H9 (cell line): Measurements from ENCODE around the gene SDK2. TPM values are rescaled to one million over a fixed set of nuclear protein-coding genes. Genes with fewer than 3 reads are reported as not detected.
A peak's percentile ranks its signal among the peaks of the same experiment; 100 is the strongest.

Experiments used
- DNase-seq: peaks from one replicate; pipeline ENCODE4 v3.0.0-alpha.2; 2017
- H2AFZ ChIP-seq: one replicate; pipeline ENCODE4 v1.6.1; 2013; ENCODE audit warnings: mild to moderate bottlenecking, low read length, control low read depth, moderate library complexity
- H2AK5ac ChIP-seq: 2 replicates; pipeline ENCODE4 v1.6.1; 2013; ENCODE audit warnings: low read length, control low read depth, mixed read lengths; ENCODE audit not compliant: insufficient read length
- H2BK120ac ChIP-seq: one replicate; pipeline ENCODE4 v1.6.1; 2013; ENCODE audit warnings: low read depth, mild to moderate bottlenecking, low read length, control low read depth, inconsistent platforms; ENCODE audit not compliant: poor library complexity, severe bottlenecking
- H2BK12ac ChIP-seq: 2 replicates; pipeline ENCODE4 v1.6.1; 2013; ENCODE audit warnings: low read length, control low read depth, mixed read lengths, low read depth; ENCODE audit not compliant: insufficient read length
- H2BK15ac ChIP-seq: 2 replicates; pipeline ENCODE4 v1.6.1; 2013; ENCODE audit warnings: low read depth, low read length, control low read depth
- H2BK20ac ChIP-seq: one replicate; pipeline ENCODE4 v1.6.1; 2013; ENCODE audit warnings: low read depth, mild to moderate bottlenecking, low read length, control low read depth, inconsistent platforms; ENCODE audit not compliant: poor library complexity, severe bottlenecking
- H2BK5ac ChIP-seq: 2 replicates; pipeline ENCODE4 v1.6.1; 2013; ENCODE audit warnings: low read length, control low read depth, mixed read lengths; ENCODE audit not compliant: insufficient read length
- H3K14ac ChIP-seq: 2 replicates; pipeline ENCODE4 v1.6.1; 2013; ENCODE audit warnings: low read length, control low read depth; ENCODE audit not compliant: insufficient read depth
- H3K18ac ChIP-seq: 2 replicates; pipeline ENCODE4 v1.6.1; 2013; ENCODE audit warnings: low read depth, mild to moderate bottlenecking, mixed read lengths, low read length, control low read depth; ENCODE audit not compliant: insufficient read length
- H3K23ac ChIP-seq: 2 replicates; pipeline ENCODE4 v1.6.1; 2013; ENCODE audit warnings: low read length, control low read depth, mixed read lengths, low read depth; ENCODE audit not compliant: insufficient read length
- H3K23me2 ChIP-seq: 2 replicates; pipeline ENCODE4 v1.6.1; 2013; ENCODE audit warnings: low read depth, mild to moderate bottlenecking, mixed read lengths, low read length, control low read depth; ENCODE audit not compliant: insufficient read length, poor library complexity, severe bottlenecking
- H3K27ac ChIP-seq: 2 replicates; pipeline ENCODE4 v1.5.1; 2013; ENCODE audit warnings: low read length, control low read depth, mixed read lengths, low read depth; ENCODE audit not compliant: insufficient read length
- H3K27me3 ChIP-seq: 2 replicates; pipeline ENCODE4 v1.6.1; 2013; ENCODE audit warnings: low read length, control low read depth, inconsistent platforms; ENCODE audit not compliant: insufficient read depth
- H3K4ac ChIP-seq: 2 replicates; pipeline ENCODE4 v1.6.1; 2013; ENCODE audit warnings: low read depth, mild to moderate bottlenecking, control low read depth, inconsistent platforms, low read length, moderate library complexity
- H3K4me1 ChIP-seq: 2 replicates; pipeline ENCODE4 v1.6.1; 2013; ENCODE audit warnings: low read length, control low read depth, inconsistent platforms; ENCODE audit not compliant: insufficient read depth
- H3K4me2 ChIP-seq: 2 replicates; pipeline ENCODE4 v1.6.1; 2013; ENCODE audit warnings: low read length, control low read depth, mixed read lengths; ENCODE audit not compliant: insufficient read length, insufficient read depth
- H3K56ac ChIP-seq: 2 replicates; pipeline ENCODE4 v1.6.1; 2013; ENCODE audit warnings: low read depth, mild to moderate bottlenecking, mixed read lengths, low read length, control low read depth; ENCODE audit not compliant: insufficient read length
- H3K79me1 ChIP-seq: 2 replicates; pipeline ENCODE4 v1.6.1; 2013; ENCODE audit warnings: low read depth, mild to moderate bottlenecking, moderate library complexity, low read length, control low read depth, inconsistent platforms; ENCODE audit not compliant: insufficient read depth, poor library complexity, severe bottlenecking
- H3K79me2 ChIP-seq: 2 replicates; pipeline ENCODE4 v1.6.1; 2013; ENCODE audit warnings: low read length, control low read depth, inconsistent platforms; ENCODE audit not compliant: insufficient read depth
- H3K9ac ChIP-seq: 2 replicates; pipeline ENCODE4 v1.6.1; 2013; ENCODE audit warnings: low read length, control low read depth, mixed read lengths; ENCODE audit not compliant: insufficient read length; ENCODE audit errors: extremely low read depth
- H3K9me3 ChIP-seq: one replicate; pipeline ENCODE4 v1.6.1; 2013; ENCODE audit warnings: low read depth, low read length, inconsistent platforms; ENCODE audit not compliant: control insufficient read depth
- H3T11ph ChIP-seq: one replicate; pipeline ENCODE4 v1.6.1; 2013; ENCODE audit warnings: mild to moderate bottlenecking, low read length, control low read depth, inconsistent platforms
- H4K20me1 ChIP-seq: one replicate; pipeline ENCODE4 v1.6.1; 2013; ENCODE audit not compliant: control insufficient read depth, insufficient read length, insufficient read depth
- H4K5ac ChIP-seq: 2 replicates; pipeline ENCODE4 v1.6.1; 2013; ENCODE audit warnings: low read depth, mild to moderate bottlenecking, mixed read lengths, low read length, control low read depth; ENCODE audit not compliant: insufficient read length
- H4K8ac ChIP-seq: replicated peaks from 2 replicates; pipeline ENCODE4 v1.6.1; 2013; ENCODE audit warnings: low read length, control low read depth, mixed read lengths, low read depth; ENCODE audit not compliant: insufficient read length
- H4K91ac ChIP-seq: 2 replicates; pipeline ENCODE4 v1.6.1; 2013; ENCODE audit warnings: low read depth, mild to moderate bottlenecking, moderate library complexity, mixed read lengths, low read length, control low read depth; ENCODE audit not compliant: insufficient read length
- H3K27ac Mint-ChIP-seq, 3 experiments: 2 replicates in 2 of 3; 3 replicates in 1 of 3; pipeline ENCODE4 v1.8.0; 2020 to 2021; ENCODE audit warnings: mixed read lengths in 3 of 3, mild to moderate bottlenecking in 1 of 3, moderate library complexity in 1 of 3
- H3K27me3 Mint-ChIP-seq: 2 replicates; pipeline ENCODE4 v1.8.0; 2021; ENCODE audit warnings: low read depth, mild to moderate bottlenecking, moderate library complexity, mixed read lengths
- H3K36me3 Mint-ChIP-seq, 3 experiments: 2 replicates in 2 of 3; 3 replicates in 1 of 3; pipeline ENCODE4 v1.8.0; 2020 to 2021; ENCODE audit warnings: low read depth in 3 of 3, mixed read lengths in 3 of 3; ENCODE audit not compliant: insufficient read depth in 1 of 3
- H3K4me1 Mint-ChIP-seq, 2 experiments: 2 replicates each; pipeline ENCODE4 v1.8.0; 2020; ENCODE audit warnings: mixed read lengths in 2 of 2
- H3K4me3 Mint-ChIP-seq, 2 experiments: 2 replicates in 1 of 2; 3 replicates in 1 of 2; pipeline ENCODE4 v1.8.0; 2020 to 2021; ENCODE audit warnings: mild to moderate bottlenecking in 2 of 2, mixed read lengths in 2 of 2, moderate library complexity in 1 of 2
- H3K9me3 Mint-ChIP-seq, 2 experiments: 2 replicates in 1 of 2; 3 replicates in 1 of 2; pipeline ENCODE4 v1.8.0; 2020; ENCODE audit warnings: mild to moderate bottlenecking in 2 of 2, mixed read lengths in 2 of 2, moderate library complexity in 1 of 2
- WGBS: extraction: QIAGEN DNeasy Blood & Tissue Kit; methylation state at CpG from one replicate; pipeline ENCODE4 v1.1.7; 2013; ENCODE audit warnings: missing lambda C conversion rate, low lambda C conversion rate, mixed read lengths; ENCODE audit not compliant: insufficient read length; ENCODE audit errors: extremely low coverage; 5-methylcytosine and 5-hydroxymethylcytosine counted together
- total RNA-seq: library from RNA; stranded (reverse); gene quantifications from 2 replicates; pipeline ENCODE4 v1.2.1, GENCODE V29; 2021
- TF ChIP-seq, protein P1 (sequence below): fragments of 200-600 bp; sonication (generic); conservative IDR thresholded peaks from 3 replicates; pipeline ENCODE4 v1.8.0; 2021; ENCODE audit warnings: antibody characterized with exemption, mild to moderate bottlenecking

SDK2 gene
- total RNA-seq, 1 experiment from 2014 or later: 9.1 TPM

DNA sequence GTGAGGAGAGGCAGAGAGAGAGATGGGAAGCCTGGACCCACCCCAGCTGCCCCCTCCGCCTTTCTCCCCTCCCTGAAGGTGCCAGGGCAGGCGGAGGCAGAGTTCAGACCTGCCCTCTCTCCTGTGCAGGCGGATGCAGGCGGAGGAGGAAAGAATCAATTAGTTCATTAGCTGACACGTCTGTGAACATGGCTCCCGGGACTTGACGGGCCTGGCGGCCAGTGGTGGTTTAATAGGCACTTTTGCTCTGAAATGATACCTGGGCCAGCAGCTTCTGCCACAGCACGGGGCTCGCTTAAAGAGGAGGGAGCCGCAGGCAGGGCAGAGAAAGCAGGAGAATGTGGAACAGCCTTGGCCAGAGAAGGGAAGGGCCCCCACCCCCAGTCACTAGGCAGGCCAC lies 98.1 kb downstream of the SDK2 start:
- no peak overlapping the region for H2BK20ac ChIP-seq
- TF ChIP-seq, protein P1, sequence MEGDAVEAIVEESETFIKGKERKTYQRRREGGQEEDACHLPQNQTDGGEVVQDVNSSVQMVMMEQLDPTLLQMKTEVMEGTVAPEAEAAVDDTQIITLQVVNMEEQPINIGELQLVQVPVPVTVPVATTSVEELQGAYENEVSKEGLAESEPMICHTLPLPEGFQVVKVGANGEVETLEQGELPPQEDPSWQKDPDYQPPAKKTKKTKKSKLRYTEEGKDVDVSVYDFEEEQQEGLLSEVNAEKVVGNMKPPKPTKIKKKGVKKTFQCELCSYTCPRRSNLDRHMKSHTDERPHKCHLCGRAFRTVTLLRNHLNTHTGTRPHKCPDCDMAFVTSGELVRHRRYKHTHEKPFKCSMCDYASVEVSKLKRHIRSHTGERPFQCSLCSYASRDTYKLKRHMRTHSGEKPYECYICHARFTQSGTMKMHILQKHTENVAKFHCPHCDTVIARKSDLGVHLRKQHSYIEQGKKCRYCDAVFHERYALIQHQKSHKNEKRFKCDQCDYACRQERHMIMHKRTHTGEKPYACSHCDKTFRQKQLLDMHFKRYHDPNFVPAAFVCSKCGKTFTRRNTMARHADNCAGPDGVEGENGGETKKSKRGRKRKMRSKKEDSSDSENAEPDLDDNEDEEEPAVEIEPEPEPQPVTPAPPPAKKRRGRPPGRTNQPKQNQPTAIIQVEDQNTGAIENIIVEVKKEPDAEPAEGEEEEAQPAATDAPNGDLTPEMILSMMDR: no peak
- no peak overlapping the region for H2BK12ac ChIP-seq
- no peaks in the 10 kb centered on the region for H3K9me3 ChIP-seq
- no peak overlapping the region for H4K91ac ChIP-seq
- no peak overlapping the region for H4K5ac ChIP-seq
- H4K8ac ChIP-seq: no peak overlapping the region
- no peak overlapping the region for H2BK15ac ChIP-seq
- no peak overlapping the region for H2BK5ac ChIP-seq
- peaks cover 50 to 80% of the 10 kb centered on the region in 2 experiments for H3K4me1 Mint-ChIP-seq
- H3K4me3 Mint-ChIP-seq: no peak overlapping the region
- no peaks in the 10 kb centered on the region for H3K9me3 Mint-ChIP-seq
- peaks cover 3% of the 10 kb centered on the region; the same call in 1 of the 2 replicates for H3K4me1 ChIP-seq
- no peak for DNase-seq
- H3K4me2 ChIP-seq: no peak overlapping the region
- no peaks in the 10 kb centered on the region for H3K36me3 Mint-ChIP-seq
- no peaks in the 10 kb centered on the region; the same call in 1 of the 2 replicates for H3K27me3 Mint-ChIP-seq
- H3K9ac ChIP-seq: no peak overlapping the region
- no peaks in the 10 kb centered on the region for H4K20me1 ChIP-seq
- H3K14ac ChIP-seq: peak overlapping the region; percentile 41; the same call in 1 of the 2 replicates
- H3K27ac Mint-ChIP-seq: no peak overlapping the region
- WGBS: no CpG with 5 or more reads among the region's 11 CpGs
- no peak overlapping the region for H3K18ac ChIP-seq
- no peak overlapping the region for H3K4ac ChIP-seq
- H2BK120ac ChIP-seq: no peak overlapping the region
- H3K27me3 ChIP-seq: no peaks in the 10 kb centered on the region
- H3K79me2 ChIP-seq: no peaks in the 10 kb centered on the region
- no peak overlapping the region for H3K56ac ChIP-seq
- H3K79me1 ChIP-seq: no peaks in the 10 kb centered on the region
- H3T11ph ChIP-seq: no peak overlapping the region
- no peak overlapping the region for H3K23ac ChIP-seq
- no peak overlapping the region for H2AK5ac ChIP-seq
- H3K23me2 ChIP-seq: no peaks in the 10 kb centered on the region
- no peak overlapping the region for H3K27ac ChIP-seq
- H2AFZ ChIP-seq: no peak overlapping the region
